ENCODE measurements around the gene AHSA1.
A peak's percentile ranks its signal among the peaks of the same experiment; 100 is the strongest.

The AHSA1 gene

GRCh38 chr14:77438596-77438995 is 19.3 kb upstream of the AHSA1 start:
- no peak for TF ChIP-seq TAF1 (IDR thresholded peaks at IDR 0.05; ENCODE audit: low read depth, low read length)
- DNase-seq (ENCODE audit: insufficient read length, low spot score) = no peak
- no peak for FAIRE-seq

- FAIRE-seq = no peak
- no peak for DNase-seq (ENCODE audit: insufficient read length, low spot score)
- TF ChIP-seq TAF1 (IDR thresholded peaks at IDR 0.05; ENCODE audit: low read depth, low read length) (no peak), POLR2AphosphoS5 (IDR thresholded peaks at IDR 0.05; ENCODE audit: low read depth, low read length) (no peak), PAX5 (IDR thresholded peaks at IDR 0.05; ENCODE audit: insufficient read depth, low read length, severe bottlenecking) (no peak), POLR2A (IDR thresholded peaks at IDR 0.05; ENCODE audit: low read depth, low read length) (no peak), SPI1 (IDR thresholded peaks at IDR 0.05; ENCODE audit: low read depth, low read length) (no peak), POU2F2 (IDR thresholded peaks at IDR 0.05; ENCODE audit: low read depth, low read length) (no peak)
Observed at GRCh38 chr14:77439861-77440260, 18.0 kb upstream of the AHSA1 start.

GRCh38 chr14:77442196-77442595 is 15.7 kb upstream of the AHSA1 start:
- DNase-seq (ENCODE audit: insufficient read length, low spot score) (no peak), FAIRE-seq (no peak)
- TF ChIP-seq POLR2AphosphoS5 (IDR thresholded peaks at IDR 0.05; ENCODE audit: low read depth, low read length) (no peak), SPI1 (IDR thresholded peaks at IDR 0.05; ENCODE audit: low read depth, low read length) (no peak), TAF1 (IDR thresholded peaks at IDR 0.05; ENCODE audit: low read depth, low read length) (no peak), POU2F2 (IDR thresholded peaks at IDR 0.05; ENCODE audit: low read depth, low read length) (no peak), POLR2A (IDR thresholded peaks at IDR 0.05; ENCODE audit: low read depth, low read length) (no peak), PAX5 (IDR thresholded peaks at IDR 0.05; ENCODE audit: insufficient read depth, low read length, severe bottlenecking) (no peak)

- DNase-seq (ENCODE audit: insufficient read length, low spot score) = no peak
- TF ChIP-seq PAX5 (IDR thresholded peaks at IDR 0.05; ENCODE audit: insufficient read depth, low read length, severe bottlenecking) (no peak), POLR2AphosphoS5 (IDR thresholded peaks at IDR 0.05; ENCODE audit: low read depth, low read length) (no peak), POU2F2 (IDR thresholded peaks at IDR 0.05; ENCODE audit: low read depth, low read length) (no peak), TAF1 (IDR thresholded peaks at IDR 0.05; ENCODE audit: low read depth, low read length) (no peak), POLR2A (IDR thresholded peaks at IDR 0.05; ENCODE audit: low read depth, low read length) (no peak), SPI1 (IDR thresholded peaks at IDR 0.05; ENCODE audit: low read depth, low read length) (no peak)
- FAIRE-seq = no peak
Observed at GRCh38 chr14:77455966-77456640, 1.8 kb upstream of the AHSA1 start.

GRCh38 chr14:77457115-77457521 is 775 bp upstream of the AHSA1 start:
- DNase-seq (ENCODE audit: insufficient read length, low spot score) = no peak
- no peak for FAIRE-seq
- TF ChIP-seq POLR2A (IDR thresholded peaks at IDR 0.05; ENCODE audit: low read depth, low read length) (peak; percentile 85; the same call in 1 of the 2 replicates), POLR2AphosphoS5 (IDR thresholded peaks at IDR 0.05; ENCODE audit: low read depth, low read length) (peak; percentile 73), PAX5 (IDR thresholded peaks at IDR 0.05; ENCODE audit: insufficient read depth, low read length, severe bottlenecking) (no peak), TAF1 (IDR thresholded peaks at IDR 0.05; ENCODE audit: low read depth, low read length) (peak; percentile 51; the same call in 1 of the 2 replicates), SPI1 (IDR thresholded peaks at IDR 0.05; ENCODE audit: low read depth, low read length) (no peak)

GRCh38 chr14:77458249-77458950 is 507 bp downstream of the AHSA1 start:
- no peak for TF ChIP-seq POLR2A (IDR thresholded peaks at IDR 0.05; ENCODE audit: low read depth, low read length)
- no peak for TF ChIP-seq POU2F2 (IDR thresholded peaks at IDR 0.05; ENCODE audit: low read depth, low read length)
- no peak for TF ChIP-seq POLR2AphosphoS5 (IDR thresholded peaks at IDR 0.05; ENCODE audit: low read depth, low read length)
- peak; percentile 3; the same call in 1 of the 2 replicates for TF ChIP-seq TAF1 (IDR thresholded peaks at IDR 0.05; ENCODE audit: low read depth, low read length)
- TF ChIP-seq PAX5 (IDR thresholded peaks at IDR 0.05; ENCODE audit: insufficient read depth, low read length, severe bottlenecking) = no peak
- no peak for FAIRE-seq
- DNase-seq (ENCODE audit: insufficient read length, low spot score) = no peak

- DNase-seq (ENCODE audit: insufficient read length, low spot score) (no peak), FAIRE-seq (peak; percentile 47)
- TF ChIP-seq POLR2AphosphoS5 (IDR thresholded peaks at IDR 0.05; ENCODE audit: low read depth, low read length) (no peak), TAF1 (IDR thresholded peaks at IDR 0.05; ENCODE audit: low read depth, low read length) (no peak)
Observed at GRCh38 chr14:77459072-77459723, 1.3 kb downstream of the AHSA1 start.

- DNase-seq (ENCODE audit: insufficient read length, low spot score) (no peak), FAIRE-seq (no peak)
- TF ChIP-seq POLR2AphosphoS5 (IDR thresholded peaks at IDR 0.05; ENCODE audit: low read depth, low read length) (no peak), SPI1 (IDR thresholded peaks at IDR 0.05; ENCODE audit: low read depth, low read length) (no peak), POU2F2 (IDR thresholded peaks at IDR 0.05; ENCODE audit: low read depth, low read length) (no peak), TAF1 (IDR thresholded peaks at IDR 0.05; ENCODE audit: low read depth, low read length) (no peak), PAX5 (IDR thresholded peaks at IDR 0.05; ENCODE audit: insufficient read depth, low read length, severe bottlenecking) (no peak), POLR2A (IDR thresholded peaks at IDR 0.05; ENCODE audit: low read depth, low read length) (no peak)
Observed at GRCh38 chr14:77467801-77468200, 9.9 kb downstream of the AHSA1 start.

GRCh38 chr14:77469067-77469505 is 11.2 kb downstream of the AHSA1 start:
- TF ChIP-seq POLR2AphosphoS5 (IDR thresholded peaks at IDR 0.05; ENCODE audit: low read depth, low read length) (no peak), POU2F2 (IDR thresholded peaks at IDR 0.05; ENCODE audit: low read depth, low read length) (no peak), POLR2A (IDR thresholded peaks at IDR 0.05; ENCODE audit: low read depth, low read length) (no peak), SPI1 (IDR thresholded peaks at IDR 0.05; ENCODE audit: low read depth, low read length) (no peak), TAF1 (IDR thresholded peaks at IDR 0.05; ENCODE audit: low read depth, low read length) (no peak), PAX5 (IDR thresholded peaks at IDR 0.05; ENCODE audit: insufficient read depth, low read length, severe bottlenecking) (no peak)
- FAIRE-seq = no peak
- no peak for DNase-seq (ENCODE audit: insufficient read length, low spot score)

Measured in GM12891 (cell line).